Fibroblast of skin of left biceps (primary cell): Measurements from ENCODE around the gene CAPN8.

Experiments used
- DNase-seq, 2 experiments: peaks; one replicate each; pipeline ENCODE4 v3.0.0-alpha.2; 2013; ENCODE audit warnings: low read depth in 2 of 2

The CAPN8 gene

DNA sequence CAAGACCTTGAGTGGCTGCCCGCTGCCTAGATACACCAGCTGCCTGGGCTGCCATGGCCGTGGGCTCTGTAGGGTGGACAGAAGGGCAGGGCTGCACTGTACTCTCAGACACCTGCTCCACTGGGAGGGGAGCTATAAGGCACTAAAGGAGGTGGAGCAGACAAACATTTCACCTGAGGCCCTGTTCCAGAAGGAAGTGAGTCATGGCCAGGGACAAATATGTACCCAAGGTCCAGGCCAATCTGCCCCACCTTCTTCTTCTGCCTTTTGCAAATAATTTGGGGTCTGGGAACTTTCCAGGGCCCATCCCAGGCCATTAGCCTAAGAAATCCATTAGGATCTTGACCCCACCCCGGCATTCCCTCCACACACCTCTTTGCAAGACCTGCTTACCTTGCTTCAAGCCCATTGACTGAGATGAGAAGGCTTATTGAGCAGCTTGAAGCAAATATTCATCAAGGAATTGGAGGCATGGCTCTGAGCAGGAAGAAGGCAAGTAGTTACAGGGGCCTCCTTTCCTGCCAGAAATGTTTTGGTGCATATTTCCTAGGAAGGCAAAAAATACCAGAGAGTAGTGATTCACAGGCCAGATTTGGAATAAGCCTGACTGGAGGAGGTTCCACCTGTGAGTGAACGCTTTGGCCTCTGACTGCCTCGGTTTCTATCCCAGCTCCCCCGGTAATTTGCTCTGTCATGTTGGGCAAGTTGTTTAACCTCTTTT lies at the start of gene CAPN8:
Gene CAPN8 (minus strand): TSS at position 110 of the 721 bp plus-strand sequence. CDS start 55 bp downstream, at position 55.
- DNase-seq = no peak

DNA sequence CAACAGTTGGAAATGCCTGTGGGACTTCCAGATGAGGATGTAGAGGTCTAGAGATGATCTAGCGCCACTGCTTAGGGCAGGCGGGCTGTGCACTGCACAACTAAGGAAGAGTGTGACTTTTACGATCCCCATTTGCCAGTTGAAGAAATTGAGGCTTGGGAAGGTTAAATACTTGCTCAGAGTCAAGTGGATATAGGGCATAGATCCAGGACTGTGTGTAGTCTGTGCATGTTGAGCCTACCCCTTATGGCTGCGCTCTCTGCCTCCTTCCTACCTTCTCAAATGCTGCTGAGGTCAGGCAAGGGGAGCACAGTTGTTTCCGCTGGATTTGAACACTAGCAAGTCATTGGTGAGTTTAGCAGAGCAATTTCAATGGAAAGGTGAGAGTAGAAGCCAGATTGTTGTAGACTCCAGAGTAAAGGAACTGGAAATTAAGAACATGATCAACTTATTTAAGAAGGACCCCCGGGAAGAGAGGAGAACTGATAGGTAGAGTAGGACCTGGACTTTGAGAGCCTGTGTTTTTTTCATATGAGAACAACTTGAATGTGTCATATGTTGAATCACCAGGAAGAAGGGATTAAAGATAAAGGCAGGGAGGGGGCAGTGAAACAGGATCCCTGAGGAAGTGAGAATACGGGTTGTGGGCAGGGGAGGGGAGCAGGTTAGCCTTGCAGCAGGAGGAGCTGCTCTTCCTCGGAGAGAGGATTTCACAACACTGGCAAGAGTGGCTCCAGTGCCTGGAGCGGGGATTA lies 49.5 kb upstream of the CAPN8 start:
- DNase-seq = no peak

- no peak for DNase-seq
Observed at GRCh38 chr1:223714421-223714724, 48.9 kb upstream of the CAPN8 start.

DNA sequence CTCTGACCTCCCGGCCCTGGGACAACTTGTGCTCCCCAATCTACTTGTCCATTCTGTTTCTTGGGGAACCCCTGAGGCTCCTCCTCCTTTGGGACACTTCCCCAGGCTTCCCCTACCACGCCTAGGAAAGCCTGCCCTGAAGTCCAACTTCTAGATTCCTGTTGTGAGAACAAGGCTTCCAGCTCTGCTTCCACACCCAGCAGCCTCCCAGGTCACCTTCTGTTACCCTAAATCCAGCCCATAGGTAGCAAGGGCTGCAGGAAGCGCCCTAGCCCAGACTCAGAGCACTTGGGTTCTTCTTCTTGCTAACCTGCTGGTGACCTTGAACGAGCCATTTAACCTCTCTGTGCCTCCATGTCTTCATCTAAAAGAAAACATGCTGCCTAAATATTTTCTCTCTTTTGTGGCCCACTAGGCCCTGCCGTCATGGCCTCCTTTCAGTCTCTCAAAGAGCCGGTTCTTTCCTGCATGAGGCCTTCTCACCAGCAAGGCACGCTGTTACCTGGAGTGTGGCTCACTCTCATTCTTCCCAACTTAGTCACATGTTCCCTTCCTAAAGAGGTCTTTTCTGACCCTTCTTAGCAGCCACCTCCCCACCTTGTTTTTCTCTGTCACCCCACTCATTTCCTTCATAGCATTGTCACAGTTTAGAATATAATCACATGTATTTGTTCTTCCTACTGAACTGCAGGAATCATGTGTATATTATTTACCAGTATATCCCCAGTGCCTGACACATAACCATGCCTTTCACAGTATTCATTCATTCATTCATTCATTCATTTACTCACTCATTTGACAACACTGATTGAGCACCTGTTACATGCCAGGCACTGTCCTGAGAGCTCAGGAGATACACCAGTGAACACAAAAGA lies 48.3 kb upstream of the CAPN8 start:
- DNase-seq = no peak

- no peak for DNase-seq
Observed at GRCh38 chr1:223712850-223713474, 47.5 kb upstream of the CAPN8 start.

GRCh38 chr1:223712194-223712849 lies 46.8 kb upstream of the CAPN8 start, which contains the start of gene CAPN2:
CAPN2 (plus strand) TSS chr1:223712539; CDS start chr1:223712641, 102 bp downstream.
- peak in 1 of 2 experiments; percentile 58 for DNase-seq

- no peak for DNase-seq
Observed at GRCh38 chr1:223711747-223712193, 46.3 kb upstream of the CAPN8 start.

- DNase-seq = no peak
Observed at GRCh38 chr1:223711173-223711572, 45.7 kb upstream of the CAPN8 start.

- DNase-seq = no peak
Observed at GRCh38 chr1:223710179-223711133, 45.0 kb upstream of the CAPN8 start.

DNA sequence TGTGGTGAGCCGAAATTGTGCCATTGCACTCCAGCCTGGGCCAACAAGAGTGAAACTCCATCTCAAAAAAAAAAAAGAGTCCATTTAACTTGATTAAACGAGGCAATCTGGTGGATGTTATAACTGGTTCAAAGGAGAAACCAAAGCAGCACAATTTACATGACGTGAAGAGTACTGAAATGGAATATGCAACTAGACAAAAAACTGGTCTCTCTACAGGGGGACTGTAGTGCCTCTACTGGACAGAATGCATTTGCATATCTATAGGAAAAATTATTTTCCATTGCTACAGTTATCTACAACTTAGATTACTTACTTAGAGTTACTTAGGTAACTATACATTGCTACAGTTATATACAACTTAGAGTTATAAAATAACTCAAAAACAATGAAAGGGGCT lies 44.1 kb upstream of the CAPN8 start:
- DNase-seq = no peak

DNA sequence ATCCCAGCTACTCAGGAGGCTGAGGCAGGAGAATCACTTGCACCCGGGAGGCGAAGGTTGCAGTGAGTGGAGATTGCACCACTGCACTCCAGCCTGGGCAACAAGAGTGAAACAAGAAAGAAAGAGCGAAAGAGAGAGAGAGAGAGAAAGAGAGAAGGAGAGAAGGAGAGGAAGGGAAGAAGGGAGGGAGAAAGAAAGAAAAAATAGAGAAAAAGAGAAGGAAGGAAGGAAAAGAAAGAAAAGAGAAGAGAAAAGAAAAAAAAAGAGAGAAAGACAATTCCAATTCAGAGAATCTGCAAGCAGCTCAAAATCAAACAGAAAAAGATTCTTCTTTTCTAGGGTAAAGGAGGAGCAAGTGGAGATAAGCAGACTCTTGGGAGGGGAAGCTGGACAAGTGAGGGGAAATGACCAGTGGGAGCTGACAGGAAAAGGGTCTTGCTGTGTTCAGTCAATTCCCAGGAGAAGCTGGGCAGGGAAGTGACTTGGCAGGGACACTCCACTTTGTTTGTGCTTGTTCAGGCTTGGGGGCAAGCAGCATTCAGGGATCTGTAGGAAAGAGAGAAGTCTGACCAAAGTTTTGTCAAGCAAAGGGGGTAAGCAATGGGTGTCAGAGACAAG lies 43.3 kb upstream of the CAPN8 start:
- DNase-seq = no peak

- DNase-seq = no peak
Observed at GRCh38 chr1:223708001-223708359, 42.5 kb upstream of the CAPN8 start.

- peak; percentile 80 to 81 for DNase-seq
Observed at GRCh38 chr1:223707256-223708000, 41.9 kb upstream of the CAPN8 start.

DNA sequence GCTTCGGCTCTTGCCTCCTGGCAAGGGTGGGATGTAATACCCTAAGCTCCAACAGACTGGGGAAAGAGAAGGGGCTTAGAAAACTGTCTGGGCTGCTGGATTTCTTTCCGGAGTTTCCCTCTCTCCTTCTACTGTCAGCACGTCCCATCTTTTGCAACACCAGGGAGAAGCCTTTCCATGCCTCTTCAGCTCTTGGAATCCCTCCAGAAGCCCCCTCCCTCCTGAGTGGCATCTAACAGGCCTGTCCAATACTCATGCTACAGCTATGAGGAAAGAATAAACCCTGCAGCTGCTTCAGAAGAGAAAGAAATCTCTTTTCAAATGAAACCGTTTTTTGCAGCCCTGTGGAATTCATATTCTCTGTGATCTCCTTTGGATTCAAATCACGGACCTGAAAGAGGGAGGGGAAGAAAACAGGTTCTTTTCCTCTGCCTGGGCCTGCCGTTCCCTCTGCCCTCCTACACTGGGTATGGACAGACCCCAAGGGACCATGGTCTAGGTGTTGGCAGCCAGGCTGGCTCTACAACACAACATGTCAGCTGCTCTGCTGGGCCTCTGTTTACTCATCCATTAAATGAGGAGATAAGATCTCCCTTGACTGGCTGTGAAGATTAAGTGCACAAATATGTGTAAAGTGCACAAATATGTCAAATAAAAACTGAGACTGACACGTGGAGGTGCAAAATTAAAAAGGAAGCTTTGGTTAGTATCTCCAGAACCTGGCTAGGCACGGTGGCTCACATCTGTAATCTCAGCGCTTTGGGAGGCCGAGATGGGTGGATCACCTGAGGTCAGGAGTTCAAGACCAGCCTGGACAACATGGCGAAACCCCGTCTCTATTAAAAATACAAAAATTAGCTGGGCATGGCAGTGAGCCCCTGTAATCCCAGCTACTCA lies 40.8 kb upstream of the CAPN8 start:
- DNase-seq = peak; percentile 90 to 93

- DNase-seq = no peak
Observed at GRCh38 chr1:223704921-223705878, 39.7 kb upstream of the CAPN8 start.

DNA sequence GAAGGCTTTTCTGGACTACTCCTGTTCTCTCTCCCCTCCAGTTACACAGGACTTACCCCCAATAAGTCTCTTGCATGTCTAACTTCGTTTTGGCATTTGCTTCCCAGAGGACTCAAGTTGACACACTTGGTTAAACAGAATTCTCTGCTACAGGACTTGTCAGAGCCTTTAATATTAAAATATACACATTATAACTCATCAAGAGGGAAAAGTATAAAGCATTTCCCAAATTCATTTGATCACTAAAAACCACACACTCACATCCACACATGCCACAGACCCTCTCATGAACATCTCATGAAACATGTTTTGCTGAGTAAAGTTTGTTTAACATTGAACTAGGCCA lies 38.1 kb upstream of the CAPN8 start:
- DNase-seq = no peak
